ENCODE data around the gene ISCU. TPM values are rescaled to one million over a fixed set of nuclear protein-coding genes. Genes with fewer than 3 reads are reported as not detected.

ISCU gene
- total RNA-seq, 1 donor from 2014 or later, result 48.4 TPM

GRCh38 chr12:108565976-108566375 lies 3.6 kb downstream of the ISCU start:
- peak; percentile 52 for DNase-seq
- Mint-ChIP-seq H3K36me3 (ENCODE audit: unreplicated experiment) (no peaks in the 10 kb centered on the region), H3K27me3 (ENCODE audit: unreplicated experiment) (peaks cover 2% of the 10 kb centered on the region), H3K4me1 (ENCODE audit: low read depth, unreplicated experiment) (peaks cover 20% of the 10 kb centered on the region), H3K9me3 (ENCODE audit: unreplicated experiment) (peaks cover 2% of the 10 kb centered on the region), H3K4me3 (ENCODE audit: unreplicated experiment) (peak overlapping the region; percentile 63), H3K27ac (ENCODE audit: unreplicated experiment) (peak overlapping the region; percentile 86)
- no peak for TF ChIP-seq CTCF (IDR thresholded peaks at IDR 0.05; ENCODE audit: partially characterized antibody, unreplicated experiment)

GRCh38 chr12:108566452-108566851 lies 4.1 kb downstream of the ISCU start:
- Mint-ChIP-seq H3K27me3 (ENCODE audit: unreplicated experiment) (peaks cover 2% of the 10 kb centered on the region), H3K4me1 (ENCODE audit: low read depth, unreplicated experiment) (peaks cover 20% of the 10 kb centered on the region), H3K9me3 (ENCODE audit: unreplicated experiment) (peaks cover 2% of the 10 kb centered on the region), H3K27ac (ENCODE audit: unreplicated experiment) (no peak overlapping the region), H3K36me3 (ENCODE audit: unreplicated experiment) (no peaks in the 10 kb centered on the region), H3K4me3 (ENCODE audit: unreplicated experiment) (no peak overlapping the region)
- DNase-seq, result no peak
- no peak for TF ChIP-seq CTCF (IDR thresholded peaks at IDR 0.05; ENCODE audit: partially characterized antibody, unreplicated experiment)

- Mint-ChIP-seq H3K27me3 (ENCODE audit: unreplicated experiment) (peaks cover 2% of the 10 kb centered on the region), H3K27ac (ENCODE audit: unreplicated experiment) (no peak overlapping the region), H3K4me1 (ENCODE audit: low read depth, unreplicated experiment) (peaks cover 18% of the 10 kb centered on the region), H3K4me3 (ENCODE audit: unreplicated experiment) (no peak overlapping the region), H3K36me3 (ENCODE audit: unreplicated experiment) (no peaks in the 10 kb centered on the region), H3K9me3 (ENCODE audit: unreplicated experiment) (peaks cover 2% of the 10 kb centered on the region)
- no peak for DNase-seq
- TF ChIP-seq CTCF (IDR thresholded peaks at IDR 0.05; ENCODE audit: partially characterized antibody, unreplicated experiment), result no peak
Measured at GRCh38 chr12:108567406-108568337, 5.3 kb downstream of the ISCU start.

- no peak for TF ChIP-seq CTCF (IDR thresholded peaks at IDR 0.05; ENCODE audit: partially characterized antibody, unreplicated experiment)
- Mint-ChIP-seq H3K27me3 (ENCODE audit: unreplicated experiment) (no peaks in the 10 kb centered on the region), H3K4me3 (ENCODE audit: unreplicated experiment) (no peak overlapping the region), H3K9me3 (ENCODE audit: unreplicated experiment) (no peaks in the 10 kb centered on the region), H3K27ac (ENCODE audit: unreplicated experiment) (no peak overlapping the region), H3K4me1 (ENCODE audit: low read depth, unreplicated experiment) (peaks cover 17% of the 10 kb centered on the region), H3K36me3 (ENCODE audit: unreplicated experiment) (no peaks in the 10 kb centered on the region)
- DNase-seq, result no peak
Measured at GRCh38 chr12:108568338-108569154, 6.2 kb downstream of the ISCU start.

Data from glutamatergic neuron (in vitro differentiated cells).